ENCODE measurements around the gene INPP5D.

Gene INPP5D

GRCh38 chr2:233164128-233164635, 104.0 kb downstream of the INPP5D start:
- ATAC-seq (ENCODE audit: low read depth): no peak
- H3K27ac Mint-ChIP-seq: no peak overlapping the region
- H3K27me3 Mint-ChIP-seq: no peaks in the 10 kb centered on the region
- no peaks in the 10 kb centered on the region for H3K9me3 Mint-ChIP-seq
- peaks cover 23% of the 10 kb centered on the region for H3K36me3 Mint-ChIP-seq
- H3K4me3 Mint-ChIP-seq: no peak overlapping the region
- DNase-seq (ENCODE audit: low spot score in 2 of 2): no peak
- H3K4me1 Mint-ChIP-seq: peaks cover 3% of the 10 kb centered on the region

- Mint-ChIP-seq H3K4me1 (peaks cover 3% of the 10 kb centered on the region), H3K27ac (no peak overlapping the region), H3K4me3 (no peak overlapping the region), H3K9me3 (no peaks in the 10 kb centered on the region), H3K36me3 (peaks cover 24% of the 10 kb centered on the region), H3K27me3 (no peaks in the 10 kb centered on the region)
- DNase-seq (ENCODE audit: low spot score in 2 of 2) (no peak), ATAC-seq (ENCODE audit: low read depth) (no peak)
Observed at GRCh38 chr2:233164967-233165366, 104.8 kb downstream of the INPP5D start.

GRCh38 chr2:233165543-233165894, 105.4 kb downstream of the INPP5D start:
- peaks cover 3% of the 10 kb centered on the region for H3K4me1 Mint-ChIP-seq
- H3K36me3 Mint-ChIP-seq: peaks cover 22% of the 10 kb centered on the region
- H3K9me3 Mint-ChIP-seq: no peaks in the 10 kb centered on the region
- no peak for ATAC-seq (ENCODE audit: low read depth)
- H3K4me3 Mint-ChIP-seq: no peak overlapping the region
- H3K27ac Mint-ChIP-seq: no peak overlapping the region
- DNase-seq (ENCODE audit: low spot score in 2 of 2): no peak
- H3K27me3 Mint-ChIP-seq: no peaks in the 10 kb centered on the region

DNA sequence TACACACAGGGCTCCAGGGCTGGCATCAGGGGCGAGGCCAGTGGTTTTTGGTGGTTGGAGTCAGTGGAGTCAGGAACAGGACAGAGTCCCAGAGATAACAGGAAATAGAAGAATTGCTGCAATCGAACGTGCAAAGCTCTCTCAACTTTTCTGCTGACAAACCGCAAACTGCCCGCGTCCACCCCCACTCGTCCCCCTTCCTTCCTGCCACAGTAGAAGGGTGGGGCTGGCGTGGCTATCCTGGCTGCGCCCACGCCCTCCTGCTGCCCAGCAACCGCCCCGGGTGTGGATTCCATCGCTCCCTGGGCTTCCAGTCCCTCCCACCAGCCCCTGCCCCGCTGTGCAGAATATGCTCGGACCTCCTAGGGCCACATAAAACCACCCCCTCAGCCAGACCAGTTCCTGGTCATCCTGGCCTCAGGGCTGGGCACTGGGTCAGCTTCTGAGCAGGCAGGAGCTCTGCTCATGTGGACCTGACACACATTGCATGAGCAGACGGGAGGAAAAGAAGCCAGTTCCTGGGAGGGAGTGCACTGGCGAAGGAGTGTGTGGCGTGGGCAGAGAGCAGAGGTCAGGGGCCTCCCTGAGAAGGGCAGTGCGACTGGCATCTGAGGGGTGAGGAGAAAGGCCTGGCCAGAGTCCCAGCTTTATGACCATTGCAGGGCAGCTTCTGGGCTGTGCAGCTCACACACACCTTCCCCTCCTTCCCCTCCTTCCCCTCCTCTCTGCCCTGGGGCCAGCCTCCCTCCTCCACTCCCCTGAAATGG, 105.9 kb downstream of the INPP5D start:
- ATAC-seq (ENCODE audit: low read depth) (no peak), DNase-seq (ENCODE audit: low spot score in 2 of 2) (no peak)
- peaks cover 23% of the 10 kb centered on the region for H3K36me3 Mint-ChIP-seq
- no peaks in the 10 kb centered on the region for H3K27me3 Mint-ChIP-seq
- peaks cover 3% of the 10 kb centered on the region for H3K4me1 Mint-ChIP-seq
- no peak overlapping the region for H3K4me3 Mint-ChIP-seq
- no peaks in the 10 kb centered on the region for H3K9me3 Mint-ChIP-seq
- H3K27ac Mint-ChIP-seq: no peak overlapping the region

DNA sequence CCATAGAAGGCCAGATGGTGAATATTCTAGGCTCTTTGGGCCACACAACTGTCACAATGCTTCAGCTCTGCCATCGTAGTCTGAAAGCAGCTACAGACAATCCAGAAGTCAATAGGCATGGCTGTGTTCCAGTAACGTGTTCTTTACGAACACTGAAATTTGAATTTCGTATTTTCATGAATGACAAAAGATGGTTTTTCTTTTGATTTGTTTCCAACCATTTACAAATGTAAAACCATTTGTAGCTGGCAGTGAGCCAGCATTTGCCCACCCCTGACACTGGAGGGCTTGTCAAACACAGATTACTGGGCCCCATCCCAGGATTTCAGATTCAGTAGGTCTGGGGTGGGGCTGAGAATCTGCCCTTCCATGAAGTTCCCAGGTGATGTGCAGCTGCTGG, 108.3 kb downstream of the INPP5D start:
- H3K4me1 Mint-ChIP-seq: peaks cover 3% of the 10 kb centered on the region
- no peak overlapping the region for H3K27ac Mint-ChIP-seq
- H3K27me3 Mint-ChIP-seq: no peaks in the 10 kb centered on the region
- DNase-seq (ENCODE audit: low spot score in 2 of 2) (no peak), ATAC-seq (ENCODE audit: low read depth) (no peak)
- H3K9me3 Mint-ChIP-seq: no peaks in the 10 kb centered on the region
- H3K36me3 Mint-ChIP-seq: peaks cover 26% of the 10 kb centered on the region
- no peak overlapping the region for H3K4me3 Mint-ChIP-seq

GRCh38 chr2:233168919-233169318, 108.8 kb downstream of the INPP5D start:
- DNase-seq (ENCODE audit: low spot score in 2 of 2) (no peak), ATAC-seq (ENCODE audit: low read depth) (no peak)
- Mint-ChIP-seq H3K4me3 (no peak overlapping the region), H3K27me3 (no peaks in the 10 kb centered on the region), H3K4me1 (peaks cover 3% of the 10 kb centered on the region), H3K36me3 (peaks cover 25% of the 10 kb centered on the region), H3K27ac (peak overlapping the region; percentile 81), H3K9me3 (no peaks in the 10 kb centered on the region)

DNA sequence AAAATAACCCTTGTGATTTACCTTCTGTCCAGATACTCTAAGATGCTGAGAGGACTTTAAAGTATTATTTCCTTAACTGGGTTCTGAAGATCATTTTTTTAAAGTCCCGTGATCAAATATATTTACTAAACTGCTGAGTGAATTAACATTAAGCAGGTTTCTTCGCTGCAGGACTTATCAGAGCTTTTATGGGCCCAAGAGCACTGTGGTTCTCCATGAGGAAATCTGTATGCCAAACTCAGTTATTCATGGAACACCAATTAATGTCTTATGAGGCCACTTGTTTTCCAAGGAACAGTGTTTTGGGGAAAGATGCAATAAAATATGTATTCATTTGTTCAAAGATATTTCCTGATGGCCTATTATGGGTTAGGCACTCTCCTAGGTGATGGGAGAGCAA, 111.2 kb downstream of the INPP5D start:
- H3K4me3 Mint-ChIP-seq: no peak overlapping the region
- peaks cover 31% of the 10 kb centered on the region for H3K36me3 Mint-ChIP-seq

DNA sequence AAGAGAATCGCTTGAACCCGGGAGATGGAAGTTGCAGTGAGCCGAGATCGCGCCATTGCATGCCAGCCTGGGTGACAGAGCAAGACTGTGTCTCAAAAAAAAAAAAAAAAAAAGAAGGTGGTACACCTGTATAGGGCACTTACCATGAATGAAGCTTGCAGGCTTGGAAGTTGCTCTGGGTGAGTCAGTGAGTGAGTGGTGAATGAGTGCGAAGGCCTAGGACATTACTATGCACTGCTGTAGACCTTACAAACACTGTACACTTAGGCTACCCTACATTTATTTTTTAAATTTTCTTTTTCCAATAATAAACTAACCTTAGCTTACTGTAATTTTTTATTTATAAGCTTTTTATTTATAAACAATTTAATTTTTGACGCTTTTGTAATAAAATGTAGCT, 113.0 kb downstream of the INPP5D start:
- H3K4me3 Mint-ChIP-seq: no peak overlapping the region
- H3K9me3 Mint-ChIP-seq: no peaks in the 10 kb centered on the region
- H3K27ac Mint-ChIP-seq: no peak overlapping the region
- H3K4me1 Mint-ChIP-seq: peaks cover 13% of the 10 kb centered on the region
- H3K36me3 Mint-ChIP-seq: peaks cover 40% of the 10 kb centered on the region
- no peak for ATAC-seq (ENCODE audit: low read depth)
- no peaks in the 10 kb centered on the region for H3K27me3 Mint-ChIP-seq
- no peak for DNase-seq (ENCODE audit: low spot score in 2 of 2)

More for the DNA sequence above, 111.2 kb downstream of the INPP5D start:
- Mint-ChIP-seq H3K4me1 (peaks cover 9% of the 10 kb centered on the region), H3K27me3 (no peaks in the 10 kb centered on the region), H3K27ac (peak overlapping the region; percentile 74), H3K9me3 (no peaks in the 10 kb centered on the region)
- no peak for ATAC-seq (ENCODE audit: low read depth)
- no peak for DNase-seq (ENCODE audit: low spot score in 2 of 2)

DNA sequence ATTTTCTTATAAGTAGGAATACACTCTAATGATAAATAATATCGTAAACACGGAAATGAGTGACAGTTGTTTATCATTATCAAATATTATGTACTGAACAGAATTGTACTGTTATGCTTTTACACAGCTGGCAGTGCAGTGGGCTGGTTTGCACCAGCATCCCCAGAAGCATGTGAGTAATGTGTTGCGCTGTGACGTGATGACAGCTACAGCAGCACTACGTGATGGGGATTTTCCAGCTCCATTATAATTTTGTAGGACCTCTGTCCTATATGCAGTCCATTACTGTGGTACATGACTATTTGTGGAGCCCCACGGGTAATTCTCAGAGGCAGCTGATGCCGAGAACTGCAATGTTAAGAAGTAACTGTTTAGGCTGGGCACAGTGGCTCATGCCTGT, 114.0 kb downstream of the INPP5D start:
- DNase-seq (ENCODE audit: low spot score in 2 of 2): no peak
- no peak overlapping the region for H3K27ac Mint-ChIP-seq
- H3K9me3 Mint-ChIP-seq: no peaks in the 10 kb centered on the region
- no peaks in the 10 kb centered on the region for H3K27me3 Mint-ChIP-seq
- no peak overlapping the region for H3K4me3 Mint-ChIP-seq
- H3K4me1 Mint-ChIP-seq: peaks cover 14% of the 10 kb centered on the region
- no peak for ATAC-seq (ENCODE audit: low read depth)
- H3K36me3 Mint-ChIP-seq: peaks cover 42% of the 10 kb centered on the region

GRCh38 chr2:233178994-233179847, 119.1 kb downstream of the INPP5D start:
- Mint-ChIP-seq H3K27me3 (no peaks in the 10 kb centered on the region), H3K9me3 (no peaks in the 10 kb centered on the region), H3K27ac (peak overlapping the region; percentile 77), H3K36me3 (peaks cover 53% of the 10 kb centered on the region), H3K4me3 (no peak overlapping the region), H3K4me1 (peaks cover 34% of the 10 kb centered on the region)
- ATAC-seq (ENCODE audit: low read depth): no peak
- DNase-seq (ENCODE audit: low spot score in 2 of 2): no peak

- Mint-ChIP-seq H3K9me3 (no peaks in the 10 kb centered on the region), H3K27ac (peak overlapping the region; percentile 77), H3K36me3 (peaks cover 58% of the 10 kb centered on the region), H3K4me3 (no peak overlapping the region), H3K4me1 (peaks cover 38% of the 10 kb centered on the region), H3K27me3 (no peaks in the 10 kb centered on the region)
- ATAC-seq (ENCODE audit: low read depth) (peak; percentile 53), DNase-seq (ENCODE audit: low spot score in 2 of 2) (no peak)
Observed at GRCh38 chr2:233179848-233180366, 119.8 kb downstream of the INPP5D start.

DNA sequence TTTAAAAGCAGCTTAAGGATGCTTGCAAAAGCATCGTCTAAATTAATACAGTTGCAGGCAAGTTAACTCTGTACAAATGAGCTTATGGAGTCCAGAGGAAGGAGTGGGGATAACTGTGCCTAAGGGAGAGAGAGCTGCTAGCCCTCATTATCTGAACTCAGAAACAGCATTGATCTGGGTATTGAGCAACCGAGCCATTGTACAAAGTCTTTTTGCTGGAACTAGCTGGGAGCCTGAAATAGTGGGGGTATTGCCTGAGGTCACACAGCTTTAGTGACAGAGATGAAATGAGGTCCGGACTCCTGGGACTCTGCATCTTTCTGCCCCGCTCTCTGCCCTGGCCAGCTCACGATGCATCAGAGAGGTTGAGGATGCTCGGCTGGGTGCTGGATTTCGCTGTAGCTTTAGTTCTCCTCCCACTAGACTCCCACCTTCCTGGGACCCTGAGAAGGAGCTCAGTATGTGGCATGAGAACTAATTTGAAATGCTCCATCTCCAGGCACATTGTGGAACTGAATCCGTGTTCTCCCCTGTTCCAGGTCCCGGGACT, 123.8 kb downstream of the INPP5D start:
- ATAC-seq (ENCODE audit: low read depth): no peak
- Mint-ChIP-seq H3K4me1 (peaks cover 38% of the 10 kb centered on the region), H3K27ac (no peak overlapping the region), H3K9me3 (no peaks in the 10 kb centered on the region), H3K27me3 (no peaks in the 10 kb centered on the region), H3K36me3 (peaks cover 55% of the 10 kb centered on the region), H3K4me3 (no peak overlapping the region)
- no peak for DNase-seq (ENCODE audit: low spot score in 2 of 2)

DNA sequence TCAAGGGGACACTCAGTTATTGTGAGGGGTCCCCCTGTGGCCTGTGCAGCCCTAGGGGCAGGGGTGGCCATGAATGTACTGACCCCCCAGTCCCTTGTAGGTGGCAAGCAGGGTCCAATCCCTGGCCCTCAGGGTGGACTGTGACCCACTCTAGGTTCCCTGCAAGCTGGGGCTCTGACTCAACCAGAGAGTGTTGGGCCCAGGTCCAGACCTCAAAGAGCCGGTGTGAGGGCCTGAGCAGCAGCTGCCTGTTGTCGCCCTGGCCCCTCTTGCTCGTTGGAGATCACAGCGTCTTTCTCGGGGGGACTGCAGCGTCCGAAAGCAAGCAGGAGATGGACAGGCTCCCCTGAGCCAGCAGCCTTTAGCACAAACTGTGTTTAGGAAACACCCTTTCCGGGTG, 124.5 kb downstream of the INPP5D start:
- no peaks in the 10 kb centered on the region for H3K27me3 Mint-ChIP-seq
- ATAC-seq (ENCODE audit: low read depth) (no peak), DNase-seq (ENCODE audit: low spot score in 2 of 2) (no peak)
- H3K4me3 Mint-ChIP-seq: no peak overlapping the region
- H3K9me3 Mint-ChIP-seq: no peaks in the 10 kb centered on the region
- H3K27ac Mint-ChIP-seq: peak overlapping the region; percentile 86
- peaks cover 33% of the 10 kb centered on the region for H3K4me1 Mint-ChIP-seq
- peaks cover 50% of the 10 kb centered on the region for H3K36me3 Mint-ChIP-seq

- DNase-seq (ENCODE audit: low spot score in 2 of 2): no peak
- no peaks in the 10 kb centered on the region for H3K27me3 Mint-ChIP-seq
- H3K36me3 Mint-ChIP-seq: peaks cover 50% of the 10 kb centered on the region
- peak overlapping the region; percentile 86 for H3K27ac Mint-ChIP-seq
- H3K4me1 Mint-ChIP-seq: peaks cover 37% of the 10 kb centered on the region
- no peak for ATAC-seq (ENCODE audit: low read depth)
- H3K9me3 Mint-ChIP-seq: no peaks in the 10 kb centered on the region
- H3K4me3 Mint-ChIP-seq: no peak overlapping the region
Observed at GRCh38 chr2:233185330-233185729, 125.2 kb downstream of the INPP5D start.

Data from memory B cell (primary cell).